SH-SY5Y (cell line): Measurements from ENCODE around the gene CELF5.

Experiments used
- GATA2 ChIP-seq: IDR thresholded peaks from 2 replicates; pipeline ENCODE4 v1.6.1; 2011; ENCODE audit warnings: mild to moderate bottlenecking, low read depth, low read length
- GATA3 ChIP-seq: IDR thresholded peaks from 2 replicates; pipeline ENCODE4 v1.6.1; 2011; ENCODE audit warnings: low read depth, mild to moderate bottlenecking, low read length, moderate library complexity

- TF ChIP-seq GATA2 (no peak), GATA3 (no peak)
Observed at GRCh38 chr19:3282155-3282554, 57.7 kb downstream of the CELF5 start.
